Keratinocyte (primary cell): ENCODE data around the gene OGFOD3. TPM values are rescaled to one million over a fixed set of nuclear protein-coding genes. Genes with fewer than 3 reads are reported as not detected.

Experiments
- DNase-seq: peaks from one replicate; pipeline ENCODE4 v3.0.0-alpha.2; 2011; ENCODE audit warnings: low read depth, missing footprints, low spot score
- FAIRE-seq: peaks from 2 replicates; lab custom pipeline; 2011; peaks lifted over from hg19 to GRCh38; lab: Jason Lieb, UNC
- H2AFZ ChIP-seq: 2 replicates; pipeline ENCODE4 v1.6.0; 2012; ENCODE audit warnings: low read length, control low read depth, inconsistent platforms; ENCODE audit not compliant: control insufficient read depth
- H3K27ac ChIP-seq: 2 replicates; pipeline ENCODE4 v1.5.1; 2011; ENCODE audit warnings: low read length; ENCODE audit not compliant: control insufficient read depth, insufficient read depth
- H3K27me3 ChIP-seq: 3 replicates; pipeline ENCODE4 v1.6.0; 2011; ENCODE audit warnings: low read length; ENCODE audit not compliant: control insufficient read depth, insufficient read depth; ENCODE audit errors: extremely low read depth
- H3K36me3 ChIP-seq, 2 experiments: 2 replicates in 1 of 2; 3 replicates in 1 of 2; pipeline ENCODE4 v1.5.1; 2011; ENCODE audit warnings: low read length in 2 of 2, mild to moderate bottlenecking in 1 of 2; ENCODE audit not compliant: control insufficient read depth in 2 of 2, insufficient read depth in 2 of 2; ENCODE audit errors: extremely low read depth in 1 of 2
- H3K4me1 ChIP-seq: 3 replicates; pipeline ENCODE4 v1.5.1; 2011; ENCODE audit warnings: low read length; ENCODE audit not compliant: control insufficient read depth, insufficient read depth; ENCODE audit errors: extremely low read depth
- H3K4me2 ChIP-seq: 3 replicates; pipeline ENCODE4 v1.6.0; 2011; ENCODE audit warnings: low read depth, low read length; ENCODE audit not compliant: control insufficient read depth, insufficient read depth; ENCODE audit errors: extremely low read depth
- H3K4me3 ChIP-seq, 3 experiments: fragments of 200-600 bp in 1 of 3; sonication (generic) in 1 of 3; 2 replicates in 2 of 3; 3 replicates in 1 of 3; pipeline ENCODE4 v1.5.1; 2011 to 2016; ENCODE audit warnings: low read length in 3 of 3, mild to moderate bottlenecking in 3 of 3, control low read depth in 2 of 3, inconsistent platforms in 1 of 3, low read depth in 1 of 3, mixed read lengths in 1 of 3, mixed run types in 1 of 3, moderate library complexity in 1 of 3; ENCODE audit not compliant: control insufficient read depth in 2 of 3, insufficient read depth in 2 of 3; ENCODE audit errors: extremely low read depth in 1 of 3
- H3K79me2 ChIP-seq: 2 replicates; pipeline ENCODE4 v1.6.0; 2012; ENCODE audit warnings: low read length; ENCODE audit not compliant: control insufficient read depth, insufficient read depth
- H3K9ac ChIP-seq: 3 replicates; pipeline ENCODE4 v1.6.0; 2011; ENCODE audit warnings: low read length; ENCODE audit not compliant: control insufficient read depth, insufficient read depth; ENCODE audit errors: extremely low read depth
- H3K9me1 ChIP-seq: 3 replicates; pipeline ENCODE4 v1.6.0; 2011; ENCODE audit warnings: low read length; ENCODE audit not compliant: control insufficient read depth, insufficient read depth; ENCODE audit errors: extremely low read depth
- H3K9me3 ChIP-seq: 2 replicates; pipeline ENCODE4 v1.5.1; 2012; ENCODE audit warnings: low read depth, low read length; ENCODE audit not compliant: control insufficient read depth
- H4K20me1 ChIP-seq: 3 replicates; pipeline ENCODE4 v1.6.0; 2011; ENCODE audit warnings: low read length; ENCODE audit not compliant: control insufficient read depth, insufficient read depth; ENCODE audit errors: extremely low read depth
- CTCF ChIP-seq, 3 experiments: IDR thresholded peaks in 1 of 3; conservative IDR thresholded peaks in 1 of 3; optimal IDR thresholded peaks in 1 of 3; 2 replicates in 2 of 3; 3 replicates in 1 of 3; pipeline versions ENCODE3 to v1.5.1; 2011; ENCODE audit warnings: low read length in 3 of 3, mild to moderate bottlenecking in 3 of 3, moderate library complexity in 2 of 3, control low read depth in 1 of 3, inconsistent platforms in 1 of 3; ENCODE audit not compliant: insufficient read depth in 2 of 3; ENCODE audit errors: extremely low read depth in 1 of 3
- EZH2 ChIP-seq: IDR thresholded peaks from one replicate; pipeline ENCODE4 v1.6.1; 2012; ENCODE audit warnings: inconsistent platforms, mild to moderate bottlenecking, low read length, moderate library complexity
- dilution Hi-C: fragments of 300-500 bp; cut with MboI; formaldehyde crosslinking; loops from one replicate; pipeline ENCODE4 v1.7.0; 2020; ENCODE audit warnings: low sequenced_read_pairs; ENCODE audit not compliant: extremely low pct_ligation_motif_present
- polyA plus RNA-seq, 5 experiments: library from polyadenylated mRNA; depleted of rRNA in 3 of 5; stranded (reverse) in 3 of 5; stranded (forward) in 1 of 5; unstranded in 1 of 5; fragments of >200 nt; gene quantifications; 1 replicate in 1 of 5; 2 replicates in 3 of 5; 3 replicates in 1 of 5; pipeline versions ENCODE4 v1.2.1 to v1.2.3, GENCODE V29; 2011 to 2012; ENCODE audit warnings: missing spikeins in 2 of 5, low read depth in 1 of 5, low replicate concordance in 1 of 5

The OGFOD3 gene
- polyA plus RNA-seq, 1 donor (not counting 4 experiments of a cell fraction or from before 2014, with no cell fraction given), result 10.8 TPM

DNA sequence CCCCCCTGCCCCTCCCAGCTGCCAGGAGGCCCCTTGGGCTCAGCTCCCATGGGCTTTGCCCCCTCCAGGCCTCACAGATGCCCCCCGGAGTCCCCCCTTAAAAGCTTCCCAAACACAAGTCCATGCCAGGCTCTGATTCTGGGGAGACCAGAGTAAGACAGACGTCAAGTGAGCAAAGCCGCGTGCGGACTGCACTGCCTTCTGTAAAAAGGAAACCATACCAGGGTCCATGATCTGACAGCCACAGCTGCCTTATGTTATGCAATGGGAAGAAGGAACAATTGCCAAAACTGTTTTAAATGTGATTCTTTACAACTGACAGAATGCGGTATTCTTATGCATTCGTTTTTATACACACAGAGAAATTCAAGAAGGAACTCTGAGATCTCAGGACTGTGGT lies 18.2 kb downstream of the OGFOD3 start:
- H3K4me3 ChIP-seq, result no peak overlapping the region
- dilution Hi-C loops, result no loop called here
- no peaks in the 10 kb centered on the region for H3K79me2 ChIP-seq
- no peaks in the 10 kb centered on the region for H3K9me1 ChIP-seq
- H3K27me3 ChIP-seq, result no peaks in the 10 kb centered on the region
- H3K27ac ChIP-seq, result no peak overlapping the region
- H3K4me1 ChIP-seq, result no peaks in the 10 kb centered on the region
- FAIRE-seq, result no peak
- peaks cover 2 to 8% of the 10 kb centered on the region in 2 experiments for H3K36me3 ChIP-seq
- no peak for TF ChIP-seq CTCF (optimal IDR thresholded peaks at IDR 0.05 in 1 of 3, IDR thresholded peaks at IDR 0.05 in 1 of 3, conservative IDR thresholded peaks at IDR 0.05 in 1 of 3; ENCODE audit: extremely low read depth in 1 of 3, insufficient read depth in 2 of 3, low read length in 3 of 3)
- no peak for TF ChIP-seq EZH2
- no peaks in the 10 kb centered on the region for H4K20me1 ChIP-seq
- no peak for DNase-seq
- no peaks in the 10 kb centered on the region for H3K9me3 ChIP-seq
- no peak overlapping the region for H3K9ac ChIP-seq
- H2AFZ ChIP-seq, result no peak overlapping the region
- H3K4me2 ChIP-seq, result no peak overlapping the region

GRCh38 chr17:82399601-82400101 lies 18.7 kb downstream of the OGFOD3 start:
- dilution Hi-C loops, result no loop called here
- no peak overlapping the region for H3K27ac ChIP-seq
- no peak overlapping the region for H3K9ac ChIP-seq
- TF ChIP-seq EZH2 (no peak), CTCF (optimal IDR thresholded peaks at IDR 0.05 in 1 of 3, IDR thresholded peaks at IDR 0.05 in 1 of 3, conservative IDR thresholded peaks at IDR 0.05 in 1 of 3; ENCODE audit: extremely low read depth in 1 of 3, insufficient read depth in 2 of 3, low read length in 3 of 3) (no peak)
- no peaks in the 10 kb centered on the region for H4K20me1 ChIP-seq
- no peaks in the 10 kb centered on the region for H3K9me3 ChIP-seq
- FAIRE-seq (no peak), DNase-seq (no peak)
- H3K9me1 ChIP-seq, result no peaks in the 10 kb centered on the region
- H3K27me3 ChIP-seq, result no peaks in the 10 kb centered on the region
- no peak overlapping the region for H3K4me3 ChIP-seq
- peaks cover 2 to 8% of the 10 kb centered on the region in 2 experiments for H3K36me3 ChIP-seq
- no peaks in the 10 kb centered on the region for H3K79me2 ChIP-seq
- no peaks in the 10 kb centered on the region for H3K4me1 ChIP-seq
- no peak overlapping the region for H2AFZ ChIP-seq
- H3K4me2 ChIP-seq, result no peak overlapping the region
